Karpas-422 (cell line): ENCODE measurements around the gene STAP2. TPM values are rescaled to one million over a fixed set of nuclear protein-coding genes. Genes with fewer than 3 reads are reported as not detected.
"Not testable (repeated sequence)": the region's sequence is repeated elsewhere in the genome, so short reads cannot be mapped to it uniquely, and the experiment has no call there.

Experiments used
- DNase-seq: peaks from one replicate; pipeline ENCODE4 v3.0.0-alpha.2; 2015
- H2AFZ ChIP-seq: fragments of 200-600 bp; sonication (generic); 2 replicates; pipeline ENCODE4 v1.6.1; 2014; ENCODE audit warnings: antibody characterized with exemption, low read length, mixed read lengths
- H3K27ac ChIP-seq: fragments of 200-600 bp; sonication (generic); 2 replicates; pipeline ENCODE4 v1.5.1; 2014; ENCODE audit warnings: mild to moderate bottlenecking, low read length, moderate library complexity
- H3K27me3 ChIP-seq: fragments of 200-600 bp; sonication (generic); 2 replicates; pipeline ENCODE4 v1.6.1; 2014; ENCODE audit warnings: low read length, mixed read lengths
- H3K36me3 ChIP-seq: fragments of 200-600 bp; sonication (generic); 2 replicates; pipeline ENCODE4 v1.6.1; 2014; ENCODE audit warnings: low read length, mixed read lengths; ENCODE audit not compliant: insufficient read depth
- H3K4me1 ChIP-seq: fragments of 200-600 bp; sonication (generic); 2 replicates; pipeline ENCODE4 v1.6.1; 2014; ENCODE audit warnings: mild to moderate bottlenecking, low read length, mixed read lengths
- H3K4me2 ChIP-seq: fragments of 200-600 bp; sonication (generic); 2 replicates; pipeline ENCODE4 v1.6.1; 2014; ENCODE audit warnings: low read length, low read depth, mild to moderate bottlenecking; ENCODE audit not compliant: poor library complexity, severe bottlenecking
- H3K4me3 ChIP-seq: fragments of 200-600 bp; sonication (generic); 2 replicates; pipeline ENCODE4 v1.5.1; 2014; ENCODE audit warnings: mild to moderate bottlenecking, antibody characterized with exemption, low read length, mixed read lengths
- H3K79me2 ChIP-seq: fragments of 200-600 bp; sonication (generic); 2 replicates; pipeline ENCODE4 v1.6.1; 2014; ENCODE audit warnings: mild to moderate bottlenecking, low read length, mixed read lengths
- H3K9ac ChIP-seq: fragments of 200-600 bp; sonication (generic); 2 replicates; pipeline ENCODE4 v1.6.0; 2014; ENCODE audit warnings: low read length
- H3K9me2 ChIP-seq: fragments of 200-600 bp; sonication (generic), shearing (Covaris generic); replicated peaks from 2 replicates; pipeline ENCODE4 v1.6.0; 2014; ENCODE audit warnings: mild to moderate bottlenecking, low read length, moderate library complexity; ENCODE audit not compliant: insufficient read depth
- H3K9me3 ChIP-seq: fragments of 300-700, 200-600 bp; sonication (generic); 2 replicates; pipeline ENCODE4 v1.6.1; 2014; ENCODE audit warnings: low read length, mixed read lengths
- H4K20me1 ChIP-seq: fragments of 200-600 bp; sonication (generic); 2 replicates; pipeline ENCODE4 v1.6.1; 2014; ENCODE audit warnings: mild to moderate bottlenecking, antibody characterized with exemption, low read length, low read depth; ENCODE audit not compliant: insufficient read depth
- total RNA-seq: library from RNA; depleted of rRNA; stranded (reverse); fragments of >200 nt; shearing (Covaris generic); gene quantifications from 2 replicates; pipeline ENCODE4 v1.2.3, GENCODE V29; 2014; ENCODE audit warnings: low replicate concordance

The STAP2 gene
- total RNA-seq, 1 experiment from 2014 or later: 0.86 TPM

GRCh38 chr19:4354897-4355296 lies 16.3 kb upstream of the STAP2 start:
- Histone ChIP-seq H3K9ac (no peak overlapping the region), H3K4me1 (no peaks in the 10 kb centered on the region), H3K4me2 (no peak overlapping the region), H3K36me3 (no peaks in the 10 kb centered on the region), H3K9me3 (no peaks in the 10 kb centered on the region), H3K9me2 (no peaks in the 10 kb centered on the region), H3K4me3 (no peak overlapping the region), H3K27ac (no peak overlapping the region), H4K20me1 (no peaks in the 10 kb centered on the region), H3K27me3 (no peaks in the 10 kb centered on the region), H2AFZ (no peak overlapping the region), H3K79me2 (no peaks in the 10 kb centered on the region)
- no peak for DNase-seq

DNA sequence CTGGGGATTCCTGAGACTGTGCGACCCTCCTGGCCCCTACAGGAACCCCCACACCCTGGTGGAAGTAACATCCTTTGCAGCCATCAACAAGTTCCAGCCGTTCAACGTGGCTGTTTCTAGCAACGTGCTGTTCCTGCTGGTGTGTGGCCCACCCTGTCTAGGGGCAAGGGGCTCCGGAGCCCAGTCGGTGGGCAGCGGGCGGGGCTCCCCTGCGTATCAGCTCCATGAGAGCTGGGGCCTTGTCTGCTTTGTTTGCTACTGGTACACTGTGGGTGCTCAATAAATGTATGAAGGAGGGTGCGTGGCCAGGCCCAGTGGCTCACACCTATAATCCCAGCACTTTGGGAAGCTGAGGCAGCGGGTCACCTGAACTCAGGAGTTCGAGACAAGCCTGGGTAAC lies 15.7 kb upstream of the STAP2 start:
- Histone ChIP-seq H3K4me2 (no peak overlapping the region), H3K36me3 (no peaks in the 10 kb centered on the region), H4K20me1 (no peaks in the 10 kb centered on the region), H3K9me2 (no peaks in the 10 kb centered on the region), H3K4me1 (no peaks in the 10 kb centered on the region), H3K27me3 (no peaks in the 10 kb centered on the region), H3K27ac (no peak overlapping the region), H2AFZ (no peak overlapping the region), H3K79me2 (no peaks in the 10 kb centered on the region), H3K9me3 (no peaks in the 10 kb centered on the region), H3K4me3 (no peak overlapping the region), H3K9ac (no peak overlapping the region)
- DNase-seq: no peak

DNA sequence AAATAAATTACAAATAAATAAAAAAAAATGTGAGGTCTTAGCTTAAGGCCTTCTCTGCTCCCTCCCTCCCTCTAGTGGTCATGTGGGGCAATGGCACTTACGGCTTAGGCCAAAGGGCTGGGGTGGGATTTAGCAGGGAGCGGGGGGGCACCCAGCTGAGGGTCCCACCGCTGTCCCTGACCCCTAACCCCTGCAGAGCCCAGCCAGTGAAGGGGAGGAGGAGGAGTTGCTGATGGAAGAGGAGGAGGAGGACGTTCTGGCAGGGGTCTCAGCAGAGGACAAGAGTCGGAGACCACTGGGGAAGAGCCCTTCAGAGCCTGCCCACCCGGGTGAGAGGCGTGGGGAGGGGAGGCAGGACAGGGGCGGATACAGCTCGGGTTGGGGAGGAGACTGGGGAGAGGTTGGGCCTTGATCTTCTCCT lies 14.1 kb upstream of the STAP2 start:
- Histone ChIP-seq H4K20me1 (no peaks in the 10 kb centered on the region), H3K9me3 (no peaks in the 10 kb centered on the region), H3K4me3 (no peak overlapping the region), H3K9ac (no peak overlapping the region), H3K4me2 (no peak overlapping the region), H2AFZ (no peak overlapping the region), H3K79me2 (no peaks in the 10 kb centered on the region), H3K27me3 (no peaks in the 10 kb centered on the region), H3K36me3 (no peaks in the 10 kb centered on the region), H3K9me2 (no peaks in the 10 kb centered on the region), H3K4me1 (no peaks in the 10 kb centered on the region), H3K27ac (no peak overlapping the region)
- DNase-seq: peak; percentile 84

DNA sequence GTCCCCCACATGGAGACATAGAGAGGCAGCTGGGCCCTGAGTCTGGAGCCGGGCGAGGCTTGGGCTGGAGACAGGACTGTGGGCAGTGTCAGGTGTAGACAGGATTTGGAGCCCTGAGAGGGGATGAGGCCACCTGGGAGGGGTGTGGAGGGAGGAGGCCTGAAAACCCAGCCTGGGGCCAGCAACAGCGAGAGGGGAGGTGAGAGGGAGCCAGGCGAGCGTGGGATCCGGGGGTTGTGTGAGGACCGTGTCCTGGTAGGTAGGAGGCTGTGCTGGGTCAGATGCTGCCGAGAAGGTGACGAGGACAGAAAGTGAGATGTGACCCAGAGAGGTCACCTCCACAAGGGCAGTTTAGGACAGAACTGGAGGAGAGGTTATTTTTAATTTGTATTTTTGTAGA lies 12.1 kb upstream of the STAP2 start:
- Histone ChIP-seq H3K36me3 (no peaks in the 10 kb centered on the region), H3K27ac (no peak overlapping the region), H2AFZ (no peak overlapping the region), H3K9me2 (no peaks in the 10 kb centered on the region), H4K20me1 (no peaks in the 10 kb centered on the region), H3K27me3 (no peaks in the 10 kb centered on the region), H3K4me1 (no peaks in the 10 kb centered on the region), H3K9me3 (no peaks in the 10 kb centered on the region), H3K4me2 (no peak overlapping the region), H3K4me3 (no peak overlapping the region), H3K79me2 (no peaks in the 10 kb centered on the region), H3K9ac (no peak overlapping the region)
- DNase-seq: no peak

GRCh38 chr19:4350111-4350510 lies 11.5 kb upstream of the STAP2 start:
- Histone ChIP-seq H3K27me3 (no peaks in the 10 kb centered on the region), H3K4me1 (no peaks in the 10 kb centered on the region), H3K9ac (no peak overlapping the region), H3K36me3 (no peaks in the 10 kb centered on the region), H3K9me3 (no peaks in the 10 kb centered on the region), H4K20me1 (no peaks in the 10 kb centered on the region), H3K9me2 (no peaks in the 10 kb centered on the region), H2AFZ (no peak overlapping the region), H3K27ac (no peak overlapping the region), H3K4me3 (no peak overlapping the region), H3K4me2 (no peak overlapping the region), H3K79me2 (no peaks in the 10 kb centered on the region)
- DNase-seq: no peak

GRCh38 chr19:4349225-4349624 lies 10.6 kb upstream of the STAP2 start:
- H3K36me3 ChIP-seq, H3K27me3 ChIP-seq, H3K27ac ChIP-seq, H3K9ac ChIP-seq, H3K4me1 ChIP-seq, H3K9me3 ChIP-seq, H3K79me2 ChIP-seq, H4K20me1 ChIP-seq, H3K4me2 ChIP-seq, H3K4me3 ChIP-seq, H2AFZ ChIP-seq, DNase-seq, H3K9me2 ChIP-seq: not testable (repeated sequence)

DNA sequence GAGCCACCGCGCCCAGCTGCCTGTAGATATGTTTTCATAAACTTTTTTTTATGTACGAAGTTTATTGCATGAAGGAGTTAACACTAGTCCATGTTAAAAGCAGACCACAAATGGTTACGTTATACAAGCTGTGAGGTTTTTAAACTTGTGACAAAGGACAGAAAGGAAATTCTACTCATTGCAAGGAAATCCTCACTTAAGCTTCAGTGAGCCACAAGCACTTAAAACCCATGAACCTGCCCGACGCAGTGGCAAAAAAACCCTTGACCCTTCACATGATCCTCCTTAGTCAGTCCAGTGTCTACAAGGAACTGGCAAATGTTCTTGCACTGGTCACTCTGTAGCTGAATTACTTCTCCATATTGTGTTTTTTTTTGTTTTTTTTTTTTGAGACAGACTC lies 8.9 kb upstream of the STAP2 start:
- Histone ChIP-seq H3K36me3 (no peaks in the 10 kb centered on the region), H3K4me1 (peaks cover 12% of the 10 kb centered on the region), H3K79me2 (peaks cover 8% of the 10 kb centered on the region), H3K27me3 (no peaks in the 10 kb centered on the region), H3K27ac (no peak overlapping the region), H3K4me3 (no peak overlapping the region), H3K9me3 (no peaks in the 10 kb centered on the region), H4K20me1 (no peaks in the 10 kb centered on the region), H3K9ac (no peak overlapping the region), H3K4me2 (no peak overlapping the region), H3K9me2 (no peaks in the 10 kb centered on the region), H2AFZ (no peak overlapping the region)
- no peak for DNase-seq

DNA sequence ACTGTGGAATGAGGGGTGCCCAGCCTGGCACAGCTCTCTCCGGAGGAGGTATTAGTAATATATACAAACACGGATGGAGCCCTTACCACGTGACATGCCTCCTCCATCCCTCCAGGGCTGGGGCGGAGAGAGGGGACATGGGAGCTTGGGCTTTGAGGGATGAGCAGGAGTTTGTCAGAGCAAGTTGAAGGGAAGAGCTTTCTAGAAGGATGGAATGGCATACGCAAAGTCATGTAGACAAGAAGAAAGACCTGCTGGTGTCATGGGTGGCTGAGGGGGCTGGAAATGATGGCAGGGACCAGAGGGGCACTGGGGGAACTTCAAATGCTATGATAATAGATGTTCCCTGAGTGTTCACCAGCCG lies 7.4 kb upstream of the STAP2 start:
- no peak overlapping the region for H3K9ac ChIP-seq
- no peak for DNase-seq
- no peak overlapping the region for H3K27ac ChIP-seq
- peaks cover 18% of the 10 kb centered on the region for H3K4me1 ChIP-seq
- no peak overlapping the region for H3K4me2 ChIP-seq
- H3K79me2 ChIP-seq: peaks cover 8% of the 10 kb centered on the region
- H3K9me3 ChIP-seq: no peaks in the 10 kb centered on the region
- H3K4me3 ChIP-seq: no peak overlapping the region
- no peak overlapping the region for H2AFZ ChIP-seq
- H3K36me3 ChIP-seq: no peaks in the 10 kb centered on the region
- H3K9me2 ChIP-seq: no peaks in the 10 kb centered on the region
- H3K27me3 ChIP-seq: no peaks in the 10 kb centered on the region
- no peaks in the 10 kb centered on the region for H4K20me1 ChIP-seq

GRCh38 chr19:4345342-4346019 lies 6.9 kb upstream of the STAP2 start:
- no peak overlapping the region for H3K9ac ChIP-seq
- no peak overlapping the region for H2AFZ ChIP-seq
- no peaks in the 10 kb centered on the region for H3K9me3 ChIP-seq
- no peak for DNase-seq
- no peaks in the 10 kb centered on the region for H3K36me3 ChIP-seq
- peaks cover 18% of the 10 kb centered on the region for H3K4me1 ChIP-seq
- H3K9me2 ChIP-seq: no peaks in the 10 kb centered on the region
- no peak overlapping the region for H3K4me3 ChIP-seq
- no peaks in the 10 kb centered on the region for H4K20me1 ChIP-seq
- H3K27ac ChIP-seq: no peak overlapping the region
- H3K4me2 ChIP-seq: no peak overlapping the region
- peaks cover 8% of the 10 kb centered on the region for H3K79me2 ChIP-seq
- H3K27me3 ChIP-seq: no peaks in the 10 kb centered on the region
